ENCODE measurements around the gene NRXN3.

NRXN3 gene

DNA sequence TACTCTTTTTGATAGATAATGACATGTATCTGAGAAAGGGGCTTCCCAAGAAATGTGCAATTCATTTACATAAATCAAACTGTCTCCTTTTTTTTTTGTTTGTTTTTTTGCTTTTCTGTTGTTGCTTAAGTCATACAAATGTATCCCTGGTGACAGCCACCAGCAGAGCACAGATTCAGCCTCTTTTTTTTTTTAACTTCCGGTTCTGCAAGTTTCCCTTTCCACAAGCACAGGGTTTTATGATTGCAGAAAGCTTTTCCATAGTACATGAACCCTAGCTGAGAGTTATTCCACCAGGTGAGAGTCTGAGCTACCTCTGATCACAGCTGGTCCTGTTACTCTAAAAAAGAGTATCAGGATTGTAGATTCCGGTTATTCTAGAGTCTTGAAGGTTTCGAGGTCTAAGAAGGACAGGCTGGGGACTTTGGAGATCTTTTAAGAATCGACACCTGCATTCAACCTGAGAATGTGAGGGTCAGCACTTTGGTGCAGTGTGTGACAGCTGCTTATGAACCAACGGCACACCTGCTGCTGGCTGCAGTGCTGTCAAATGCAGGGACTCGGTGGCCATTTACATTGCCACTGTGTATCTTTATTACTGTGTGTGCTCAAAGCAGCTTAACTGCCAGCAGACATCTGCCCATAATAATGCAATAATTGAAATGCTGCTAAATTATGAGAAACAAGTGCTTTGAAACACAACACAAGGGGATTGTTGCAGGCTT, 551.7 kb downstream of the NRXN3 start:
- DNase-seq (ENCODE audit: low read depth): no peak

DNA sequence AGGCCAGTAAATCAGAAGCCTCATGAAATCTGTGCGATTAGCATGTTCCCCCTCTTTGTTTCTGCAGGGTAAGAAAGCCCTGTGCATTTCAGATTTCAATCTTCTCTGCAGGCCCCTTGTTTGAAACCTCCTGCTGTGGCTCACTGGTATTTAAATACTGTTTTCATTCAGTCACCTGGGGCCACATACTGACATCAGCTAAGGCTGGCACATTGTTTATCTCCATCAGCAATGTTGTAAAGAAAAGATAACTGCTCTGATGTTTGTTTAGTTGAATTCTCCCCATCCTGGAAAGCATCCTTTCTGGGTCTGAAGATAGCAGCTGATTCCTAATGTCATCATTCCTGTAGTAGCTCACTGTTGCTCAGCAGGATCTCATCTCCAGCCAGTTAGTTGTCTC, 554.9 kb downstream of the NRXN3 start:
- no peak for DNase-seq (ENCODE audit: low read depth)

DNA sequence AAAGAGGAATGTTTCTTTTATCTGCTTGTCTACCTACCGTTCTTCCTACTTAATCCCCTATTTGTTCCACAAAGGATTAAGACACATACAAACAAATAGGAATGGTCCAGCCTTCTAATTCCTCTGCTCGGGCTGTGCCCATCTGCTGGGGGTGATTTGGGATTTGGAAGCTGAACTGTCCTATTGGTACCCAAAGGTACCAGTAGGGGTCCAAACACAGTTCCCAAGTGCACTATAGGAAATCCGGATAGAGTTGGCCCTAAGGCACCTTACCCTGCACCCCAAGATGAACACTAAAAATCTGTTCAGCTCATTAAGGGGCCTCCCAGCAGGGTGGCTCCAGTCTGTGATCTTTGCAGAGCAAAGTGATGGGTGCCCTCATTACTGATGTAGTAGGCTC, 566.9 kb downstream of the NRXN3 start:
- no peak for DNase-seq (ENCODE audit: low read depth)

- no peak for DNase-seq (ENCODE audit: low read depth)
These were observed 567.4 kb downstream of the NRXN3 start for GRCh38 chr14:78737601-78738000.

- DNase-seq (ENCODE audit: low read depth): no peak
These were observed 576.0 kb downstream of the NRXN3 start for GRCh38 chr14:78746086-78746595.

- DNase-seq (ENCODE audit: low read depth): no peak
These were observed 577.6 kb downstream of the NRXN3 start for GRCh38 chr14:78747813-78748212.

DNA sequence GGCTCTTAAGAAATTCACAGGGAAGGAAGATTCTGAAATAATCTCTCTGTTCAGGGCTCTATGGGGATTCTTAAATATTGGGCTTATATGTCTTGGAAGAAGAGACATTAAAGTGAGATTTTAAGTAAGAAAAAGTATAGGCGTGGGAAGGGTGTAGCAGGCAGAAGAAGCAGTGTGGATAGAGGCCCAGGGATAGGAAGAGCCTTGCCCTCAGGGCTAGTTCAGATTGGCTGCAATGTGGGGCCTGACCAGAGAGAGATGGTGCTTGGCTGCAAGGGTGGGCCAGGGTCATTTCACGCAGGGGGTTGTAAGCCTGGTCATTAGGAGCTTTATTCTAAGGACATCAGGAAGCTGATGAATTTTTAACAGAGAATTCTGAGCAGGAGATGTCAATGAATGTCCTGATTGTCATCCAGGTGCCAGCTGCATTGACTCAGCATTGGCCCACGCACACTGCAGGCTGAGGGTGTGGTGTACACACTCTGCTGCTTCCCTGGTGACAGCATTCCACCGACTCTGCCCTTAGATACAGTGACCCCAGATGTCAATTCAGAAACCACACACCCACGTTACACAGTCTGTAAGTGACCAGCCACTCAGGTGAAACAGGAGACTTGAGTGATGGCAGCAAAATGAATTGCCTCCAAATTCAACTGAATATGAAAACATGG, 582.5 kb downstream of the NRXN3 start:
- DNase-seq (ENCODE audit: low read depth): no peak

DNA sequence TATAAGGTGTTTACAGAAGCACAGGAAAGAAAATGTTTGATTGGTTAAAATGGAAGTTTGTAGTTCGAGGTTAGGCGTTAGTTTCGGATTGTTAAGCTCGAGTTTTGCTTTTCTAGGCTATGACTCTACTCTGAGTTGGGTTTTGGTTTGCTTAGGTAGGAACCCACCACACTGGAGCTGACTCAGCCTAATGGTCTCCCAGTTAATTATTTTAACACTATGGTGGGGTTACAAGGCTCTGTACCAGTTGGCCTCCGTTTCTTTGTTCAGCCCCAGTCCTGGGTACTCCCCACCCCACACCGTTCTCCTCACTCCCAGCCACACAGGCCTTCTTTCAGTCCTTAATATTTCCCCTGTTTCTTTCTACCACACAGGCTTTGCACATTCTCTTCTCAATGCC, 583.9 kb downstream of the NRXN3 start:
- no peak for DNase-seq (ENCODE audit: low read depth)

GRCh38 chr14:78758333-78758732, 588.2 kb downstream of the NRXN3 start:
- no peak for DNase-seq (ENCODE audit: low read depth)

- DNase-seq (ENCODE audit: low read depth): no peak
These were observed 592.2 kb downstream of the NRXN3 start for GRCh38 chr14:78762331-78762730.

DNA sequence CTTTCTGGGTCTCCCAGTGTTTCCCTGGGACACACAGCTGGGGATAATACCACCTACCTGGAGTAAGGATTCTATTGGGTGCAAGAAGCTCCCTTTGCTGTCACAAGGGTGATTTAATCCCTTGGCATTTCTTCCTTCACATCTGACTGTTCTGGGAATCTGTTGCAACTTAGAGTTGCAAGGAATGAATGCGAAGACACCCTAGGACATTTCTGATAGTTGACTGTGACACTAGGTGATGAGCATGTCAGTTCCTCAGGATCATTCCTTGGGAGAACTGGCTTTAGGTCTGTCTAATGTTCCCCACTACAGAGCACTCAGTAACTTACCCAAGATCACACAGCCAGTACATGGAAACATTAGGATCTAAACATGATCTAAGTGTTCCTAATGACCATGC, 593.6 kb downstream of the NRXN3 start:
- no peak for DNase-seq (ENCODE audit: low read depth)

GRCh38 chr14:78764240-78764639, 594.1 kb downstream of the NRXN3 start:
- DNase-seq (ENCODE audit: low read depth): peak; percentile 64

DNA sequence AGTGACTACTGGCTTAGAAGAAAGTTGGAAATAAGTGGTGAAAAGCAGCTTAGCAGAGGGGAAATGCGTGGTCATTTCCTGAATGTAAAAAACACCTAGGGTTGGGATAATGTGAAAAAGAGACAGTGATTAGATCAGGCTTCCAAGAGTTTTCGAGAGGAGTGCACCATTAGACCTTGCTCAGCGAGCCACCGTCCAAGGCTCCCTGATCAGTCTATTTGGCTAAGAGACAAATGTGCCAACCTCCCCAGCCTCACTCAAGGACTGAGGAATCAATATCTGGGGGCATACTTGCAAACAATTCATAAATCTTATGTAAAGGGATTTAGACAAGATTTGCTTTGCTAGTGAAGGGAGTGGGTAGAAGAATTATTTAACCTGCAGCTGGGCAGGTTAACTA, 594.5 kb downstream of the NRXN3 start:
- DNase-seq (ENCODE audit: low read depth): no peak

GRCh38 chr14:78767436-78767835, 597.3 kb downstream of the NRXN3 start:
- DNase-seq (ENCODE audit: low read depth): no peak

GRCh38 chr14:78782551-78782950, 612.4 kb downstream of the NRXN3 start:
- DNase-seq (ENCODE audit: low read depth): no peak

DNA sequence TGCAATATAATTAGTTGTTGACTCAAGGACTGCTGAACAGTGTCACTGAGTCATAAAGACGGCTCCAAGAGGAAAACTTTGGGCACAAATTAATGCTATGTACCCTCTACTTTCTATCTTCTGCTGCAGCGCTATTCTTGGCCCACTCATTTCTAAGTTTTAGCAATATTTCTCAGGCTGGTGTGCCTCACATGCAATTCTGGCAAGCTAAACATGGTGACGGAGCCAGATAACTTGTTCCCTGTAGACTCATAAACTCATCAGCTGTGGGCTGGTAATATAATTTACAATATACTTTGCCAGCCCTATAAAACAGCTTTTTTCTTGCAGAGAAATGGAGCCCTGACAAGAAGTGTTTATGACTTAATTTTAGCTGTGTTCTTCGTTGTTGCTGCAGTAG, 615.1 kb downstream of the NRXN3 start:
- no peak for DNase-seq (ENCODE audit: low read depth)

- DNase-seq (ENCODE audit: low read depth): no peak
These were observed 618.5 kb downstream of the NRXN3 start for GRCh38 chr14:78788467-78789360.

DNA sequence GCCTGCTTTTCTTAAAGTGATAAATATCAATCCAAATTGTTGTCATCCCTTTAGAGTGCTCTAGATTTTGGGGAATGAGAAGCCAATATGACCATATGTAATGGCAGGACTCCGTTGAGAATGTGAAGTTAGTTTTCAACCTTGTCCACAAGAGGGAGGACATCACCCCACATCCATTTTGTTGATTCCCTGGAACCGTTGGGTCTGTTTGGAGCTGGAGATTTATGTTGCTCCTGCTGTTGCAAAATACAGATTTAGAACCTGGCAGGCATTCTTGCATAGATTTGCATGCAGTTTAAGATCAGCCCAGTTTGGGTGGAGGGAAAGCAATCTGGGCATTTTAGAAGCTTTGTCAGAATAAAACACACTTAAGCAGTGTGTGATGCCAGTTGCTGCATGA, 620.1 kb downstream of the NRXN3 start:
- no peak for DNase-seq (ENCODE audit: low read depth)

DNA sequence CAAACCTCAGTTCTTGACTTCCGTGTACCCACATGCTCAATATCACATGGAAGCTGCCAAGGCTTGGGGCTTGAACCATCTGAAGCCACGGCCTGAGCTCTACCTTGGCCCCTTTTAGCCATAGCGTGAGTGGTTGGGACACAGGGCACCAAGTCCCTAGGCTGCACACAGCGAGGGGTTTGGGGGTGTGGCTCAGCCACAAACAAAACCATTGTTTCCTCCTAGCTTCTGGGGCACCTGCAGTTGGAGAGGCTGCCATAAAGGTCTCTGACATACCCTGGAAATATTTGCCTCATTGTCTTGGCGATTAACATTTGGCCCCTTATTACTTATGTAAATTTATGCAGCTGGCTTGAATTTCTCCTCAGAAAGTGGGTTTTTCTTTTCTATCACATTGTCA, 628.6 kb downstream of the NRXN3 start:
- no peak for DNase-seq (ENCODE audit: low read depth)

GRCh38 chr14:78805570-78805969, 635.4 kb downstream of the NRXN3 start:
- no peak for DNase-seq (ENCODE audit: low read depth)

DNA sequence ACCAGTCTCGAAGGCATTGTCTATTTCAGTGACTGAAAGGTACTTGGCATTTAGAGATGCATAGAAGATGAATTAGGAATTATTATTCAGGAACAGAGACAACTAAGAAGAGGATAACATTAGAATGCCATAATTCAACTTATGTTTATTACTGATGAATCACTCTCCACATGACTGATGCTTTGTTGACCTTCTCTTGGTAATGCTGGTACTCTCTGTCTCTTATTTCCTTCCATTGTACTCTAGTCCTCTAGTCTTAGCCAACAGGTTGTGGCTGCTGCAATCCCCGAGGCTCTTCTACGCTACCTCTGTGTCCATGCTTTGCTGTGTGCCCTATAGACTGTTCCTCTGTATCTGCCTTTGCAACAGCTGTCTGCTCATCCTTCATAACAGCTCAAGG, 652.9 kb downstream of the NRXN3 start:
- DNase-seq (ENCODE audit: low read depth): no peak

GRCh38 chr14:78823516-78823915, 653.3 kb downstream of the NRXN3 start:
- DNase-seq (ENCODE audit: low read depth): no peak

- no peak for DNase-seq (ENCODE audit: low read depth)
These were observed 659.1 kb downstream of the NRXN3 start for GRCh38 chr14:78829274-78829673.

Data from HS-5 (cell line).